ENCODE data around the gene DRC7.
"Not testable (repeated sequence)": the region's sequence is repeated elsewhere in the genome, so short reads cannot be mapped to it uniquely, and the experiment has no call there.

DNA sequence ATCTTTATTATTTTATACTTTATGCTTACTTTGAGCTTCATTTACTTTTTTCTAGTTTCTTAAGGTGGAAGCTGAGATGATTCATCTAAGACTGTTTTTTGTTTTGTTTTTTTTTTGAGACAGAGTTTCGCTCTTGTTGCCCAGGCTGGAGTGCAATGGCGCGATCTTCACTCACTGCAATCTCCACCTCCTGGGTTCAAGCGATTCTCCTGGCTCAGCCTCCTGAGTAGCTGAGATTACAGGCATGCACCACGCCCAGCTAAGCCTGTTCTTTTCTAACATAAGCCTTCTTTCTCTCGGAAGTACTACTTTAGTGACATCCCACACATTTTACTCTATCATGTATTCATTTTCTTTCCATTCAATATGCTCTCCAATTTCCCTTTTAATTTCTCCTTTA lies 18.0 kb downstream of the DRC7 start:
- TF ChIP-seq EP300 (conservative IDR thresholded peaks at IDR 0.05; ENCODE audit: poor library complexity, severe bottlenecking); MXI1 (conservative IDR thresholded peaks at IDR 0.05; ENCODE audit: poor library complexity, severe bottlenecking); POLR2AphosphoS5 (IDR thresholded peaks at IDR 0.05); TAF1 (IDR thresholded peaks at IDR 0.05; ENCODE audit: low read depth); EZH2 (IDR thresholded peaks at IDR 0.05; ENCODE audit: borderline replicate concordance, insufficient read depth, low read length, poor library complexity, severe bottlenecking): not testable (repeated sequence)
- TF ChIP-seq, protein P1, sequence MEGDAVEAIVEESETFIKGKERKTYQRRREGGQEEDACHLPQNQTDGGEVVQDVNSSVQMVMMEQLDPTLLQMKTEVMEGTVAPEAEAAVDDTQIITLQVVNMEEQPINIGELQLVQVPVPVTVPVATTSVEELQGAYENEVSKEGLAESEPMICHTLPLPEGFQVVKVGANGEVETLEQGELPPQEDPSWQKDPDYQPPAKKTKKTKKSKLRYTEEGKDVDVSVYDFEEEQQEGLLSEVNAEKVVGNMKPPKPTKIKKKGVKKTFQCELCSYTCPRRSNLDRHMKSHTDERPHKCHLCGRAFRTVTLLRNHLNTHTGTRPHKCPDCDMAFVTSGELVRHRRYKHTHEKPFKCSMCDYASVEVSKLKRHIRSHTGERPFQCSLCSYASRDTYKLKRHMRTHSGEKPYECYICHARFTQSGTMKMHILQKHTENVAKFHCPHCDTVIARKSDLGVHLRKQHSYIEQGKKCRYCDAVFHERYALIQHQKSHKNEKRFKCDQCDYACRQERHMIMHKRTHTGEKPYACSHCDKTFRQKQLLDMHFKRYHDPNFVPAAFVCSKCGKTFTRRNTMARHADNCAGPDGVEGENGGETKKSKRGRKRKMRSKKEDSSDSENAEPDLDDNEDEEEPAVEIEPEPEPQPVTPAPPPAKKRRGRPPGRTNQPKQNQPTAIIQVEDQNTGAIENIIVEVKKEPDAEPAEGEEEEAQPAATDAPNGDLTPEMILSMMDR (IDR thresholded peaks at IDR 0.05; ENCODE audit: poor library complexity, severe bottlenecking): not testable (repeated sequence)
- TF ChIP-seq, protein P2, sequence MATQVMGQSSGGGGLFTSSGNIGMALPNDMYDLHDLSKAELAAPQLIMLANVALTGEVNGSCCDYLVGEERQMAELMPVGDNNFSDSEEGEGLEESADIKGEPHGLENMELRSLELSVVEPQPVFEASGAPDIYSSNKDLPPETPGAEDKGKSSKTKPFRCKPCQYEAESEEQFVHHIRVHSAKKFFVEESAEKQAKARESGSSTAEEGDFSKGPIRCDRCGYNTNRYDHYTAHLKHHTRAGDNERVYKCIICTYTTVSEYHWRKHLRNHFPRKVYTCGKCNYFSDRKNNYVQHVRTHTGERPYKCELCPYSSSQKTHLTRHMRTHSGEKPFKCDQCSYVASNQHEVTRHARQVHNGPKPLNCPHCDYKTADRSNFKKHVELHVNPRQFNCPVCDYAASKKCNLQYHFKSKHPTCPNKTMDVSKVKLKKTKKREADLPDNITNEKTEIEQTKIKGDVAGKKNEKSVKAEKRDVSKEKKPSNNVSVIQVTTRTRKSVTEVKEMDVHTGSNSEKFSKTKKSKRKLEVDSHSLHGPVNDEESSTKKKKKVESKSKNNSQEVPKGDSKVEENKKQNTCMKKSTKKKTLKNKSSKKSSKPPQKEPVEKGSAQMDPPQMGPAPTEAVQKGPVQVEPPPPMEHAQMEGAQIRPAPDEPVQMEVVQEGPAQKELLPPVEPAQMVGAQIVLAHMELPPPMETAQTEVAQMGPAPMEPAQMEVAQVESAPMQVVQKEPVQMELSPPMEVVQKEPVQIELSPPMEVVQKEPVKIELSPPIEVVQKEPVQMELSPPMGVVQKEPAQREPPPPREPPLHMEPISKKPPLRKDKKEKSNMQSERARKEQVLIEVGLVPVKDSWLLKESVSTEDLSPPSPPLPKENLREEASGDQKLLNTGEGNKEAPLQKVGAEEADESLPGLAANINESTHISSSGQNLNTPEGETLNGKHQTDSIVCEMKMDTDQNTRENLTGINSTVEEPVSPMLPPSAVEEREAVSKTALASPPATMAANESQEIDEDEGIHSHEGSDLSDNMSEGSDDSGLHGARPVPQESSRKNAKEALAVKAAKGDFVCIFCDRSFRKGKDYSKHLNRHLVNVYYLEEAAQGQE (IDR thresholded peaks at IDR 0.05; ENCODE audit: borderline replicate concordance): not testable (repeated sequence)

All from neural cell (in vitro differentiated cells).